Activated gamma-delta T cell treated with anti-CD3 and anti-CD28 coated beads, Interleukin-2, amount 50 U/mL, for 16 hours (primary cell): ENCODE data around the gene APEH.

ENCODE experiments used
- DNase-seq: peaks from one replicate; pipeline ENCODE4 v3.0.0-alpha.2; 2020; ENCODE audit warnings: low read depth

Gene APEH

DNA sequence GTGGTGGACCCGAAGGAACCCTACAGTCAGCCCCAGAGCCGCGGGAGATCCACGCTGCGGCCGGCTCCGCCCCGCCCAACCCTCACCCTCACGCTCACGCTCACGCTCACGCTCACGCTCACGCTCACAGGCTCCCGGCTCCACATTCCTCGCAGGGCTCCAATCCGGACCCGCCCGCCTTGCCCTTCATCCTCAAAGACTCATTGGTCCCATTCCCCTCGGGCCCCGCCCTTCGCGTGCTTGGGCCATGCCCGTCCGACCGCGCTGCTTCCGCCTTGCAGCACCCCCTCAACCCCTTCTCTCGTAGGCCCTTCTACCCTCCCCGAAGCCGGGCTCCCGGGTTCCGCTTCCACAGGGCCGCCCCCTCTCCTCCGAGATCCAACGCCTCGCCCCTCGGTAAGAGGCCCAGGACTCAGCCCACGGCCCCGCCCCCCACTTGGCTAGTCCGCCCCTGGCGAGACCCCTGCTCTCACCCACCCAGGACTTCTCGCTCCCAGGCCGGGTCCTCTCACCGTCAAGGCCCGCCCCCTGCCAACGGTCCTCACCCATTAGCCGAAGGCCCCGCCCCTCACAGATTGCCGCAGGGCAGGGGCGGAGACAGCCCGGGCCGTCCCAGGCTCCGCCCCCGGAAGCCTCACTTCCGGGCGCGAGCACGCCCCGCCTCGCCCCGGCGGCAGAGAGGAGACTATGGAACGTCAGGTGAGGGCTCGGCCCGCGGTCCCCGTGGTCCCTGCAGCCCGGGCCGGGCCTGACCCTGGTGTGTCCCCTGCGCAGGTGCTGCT is at the start of gene APEH:
TSS of gene APEH (plus strand) at position 637 of the 782 bp plus-strand sequence. CDS start at position 688, 51 bp downstream.
- peak; percentile 97 for DNase-seq

DNA sequence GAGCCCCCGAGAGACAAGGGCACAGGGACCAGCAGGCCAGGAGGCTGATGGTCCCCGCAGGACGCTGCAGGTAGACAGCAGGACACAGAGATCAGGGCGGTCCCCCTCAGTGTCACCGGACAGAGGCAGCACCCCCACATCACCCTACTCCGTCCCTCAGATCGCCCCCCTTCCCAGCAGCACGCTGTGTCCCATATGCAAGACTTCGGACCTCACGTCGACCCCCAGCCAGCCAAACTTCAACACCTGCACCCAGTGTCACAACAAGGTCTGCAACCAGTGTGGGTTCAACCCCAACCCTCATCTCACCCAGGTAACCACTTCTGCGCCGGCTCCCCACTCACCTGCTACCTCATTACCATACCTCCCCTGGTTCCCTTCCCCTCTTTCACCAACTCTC is 49.1 kb upstream of the APEH start:
- DNase-seq, result no peak

DNA sequence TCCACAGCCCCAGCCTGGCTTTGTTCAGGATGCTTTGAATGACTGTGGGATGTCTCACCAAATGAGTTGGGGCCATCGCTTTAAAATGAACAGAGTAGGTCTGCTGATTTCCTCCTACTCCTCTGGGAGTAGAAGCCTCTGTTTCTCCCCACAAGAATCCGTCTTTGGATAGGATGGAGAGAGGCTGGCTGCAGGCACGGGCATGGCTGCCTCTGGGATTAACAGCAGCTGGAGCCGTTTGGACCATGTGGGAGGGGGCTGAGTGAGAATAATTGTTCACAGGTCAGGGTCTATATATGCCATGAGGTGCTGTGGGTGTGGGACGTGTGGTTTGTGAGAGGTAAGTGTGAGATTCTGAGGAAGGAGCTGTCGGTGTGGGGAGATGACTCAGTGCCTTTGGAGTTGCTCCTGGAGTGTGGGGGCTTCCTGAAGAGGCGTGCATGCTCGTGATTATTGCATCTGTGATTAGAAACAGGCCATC is 48.0 kb upstream of the APEH start:
- no peak for DNase-seq

DNA sequence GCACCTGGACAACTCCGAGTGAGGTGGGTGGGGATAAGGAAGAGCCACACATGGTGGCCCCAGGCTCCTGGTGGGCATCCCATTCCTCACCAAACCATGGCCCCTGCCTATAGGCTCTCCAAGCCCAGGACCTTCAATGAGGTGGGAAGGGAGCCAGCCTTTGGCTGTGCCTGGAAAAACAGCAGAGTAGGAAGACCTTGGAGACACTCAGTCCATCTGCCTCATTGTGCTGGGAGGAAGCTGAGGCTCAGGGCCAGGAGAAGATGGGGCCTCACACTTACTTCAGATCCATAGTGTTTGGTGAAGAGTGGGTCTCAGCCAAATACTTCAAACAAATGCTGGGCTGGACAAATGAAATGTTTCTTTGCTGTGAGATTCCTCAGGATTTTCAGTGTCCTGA is 47.4 kb upstream of the APEH start:
- DNase-seq, result no peak

DNA sequence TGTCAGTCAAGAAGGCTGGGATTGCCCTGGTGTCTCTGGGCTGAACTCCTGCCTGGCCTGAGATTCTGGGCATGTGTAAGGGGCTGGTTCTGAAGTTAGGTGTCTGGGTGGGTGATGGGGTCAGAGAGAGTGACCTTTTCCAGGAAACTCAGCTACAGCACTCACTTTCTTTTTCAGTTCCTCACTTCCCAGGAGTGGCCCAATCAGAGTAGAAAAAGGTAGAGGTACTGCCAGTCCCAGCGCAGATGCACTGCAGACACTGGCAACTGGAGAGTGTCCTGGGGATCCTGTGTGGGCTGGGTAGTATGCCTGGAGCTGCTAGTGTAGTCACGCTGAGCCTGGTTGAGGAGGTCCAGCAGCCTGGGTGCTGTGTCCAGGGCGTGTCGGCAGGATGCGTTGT is 46.5 kb upstream of the APEH start:
- DNase-seq, result no peak

DNA sequence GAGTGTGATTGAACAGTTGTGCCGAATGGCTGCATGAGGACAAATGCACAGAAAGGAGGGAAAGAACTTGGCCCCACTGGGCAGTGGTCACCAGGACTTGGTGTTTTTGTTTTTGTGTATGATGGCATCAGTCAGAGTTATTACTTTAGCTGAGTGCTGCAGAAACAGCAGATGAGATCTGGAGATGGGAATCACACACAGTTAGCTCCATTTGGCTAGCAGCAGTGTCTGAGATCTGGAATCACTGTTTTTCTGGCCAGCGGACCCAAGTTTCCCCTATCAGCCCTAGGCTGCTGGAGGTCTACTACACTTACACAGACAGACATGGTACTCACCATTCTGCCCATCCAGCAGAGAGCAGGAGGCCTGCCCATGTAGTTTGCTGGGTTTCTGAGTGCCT is 45.9 kb upstream of the APEH start:
- DNase-seq, result no peak

DNA sequence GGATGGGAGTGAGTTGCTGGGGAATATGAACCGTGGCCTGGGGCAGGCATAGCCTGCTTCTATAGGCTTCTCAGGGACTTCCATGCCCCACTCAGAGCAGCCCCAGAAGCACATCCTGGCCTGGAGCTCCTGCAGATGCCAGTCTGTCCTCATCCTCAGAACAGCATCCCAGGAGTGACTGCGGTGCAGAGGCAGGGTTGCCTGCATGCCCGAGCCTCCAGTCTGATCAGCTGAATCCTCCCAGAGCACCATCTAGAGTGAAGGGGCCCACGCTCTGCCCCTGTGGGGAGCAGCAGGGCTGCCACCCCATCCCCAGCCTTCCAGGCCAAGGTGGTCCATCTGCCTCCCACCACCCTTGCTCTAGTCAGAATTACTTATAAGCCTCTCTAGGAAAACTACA is 44.7 kb upstream of the APEH start:
- no peak for DNase-seq

DNA sequence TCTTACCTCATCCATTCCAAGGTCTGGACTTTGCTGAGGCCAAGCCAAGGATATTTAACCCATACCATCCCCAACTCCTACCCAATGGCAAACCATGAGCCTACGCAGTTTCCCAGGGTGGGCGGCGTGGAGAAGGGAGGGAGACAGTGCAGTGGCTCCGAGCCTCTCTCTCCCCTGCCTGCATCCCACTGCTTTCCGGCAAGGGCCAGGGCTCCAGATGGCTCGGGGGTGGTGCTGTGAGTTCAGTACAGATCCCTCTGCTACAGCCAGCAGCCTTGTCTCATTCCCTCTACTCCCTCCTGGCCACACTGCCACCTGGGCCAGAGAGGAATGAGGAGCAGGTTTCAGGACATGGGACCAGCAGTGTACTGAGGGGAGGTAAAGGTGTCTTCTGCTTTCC is 44.3 kb upstream of the APEH start:
- no peak for DNase-seq

DNA sequence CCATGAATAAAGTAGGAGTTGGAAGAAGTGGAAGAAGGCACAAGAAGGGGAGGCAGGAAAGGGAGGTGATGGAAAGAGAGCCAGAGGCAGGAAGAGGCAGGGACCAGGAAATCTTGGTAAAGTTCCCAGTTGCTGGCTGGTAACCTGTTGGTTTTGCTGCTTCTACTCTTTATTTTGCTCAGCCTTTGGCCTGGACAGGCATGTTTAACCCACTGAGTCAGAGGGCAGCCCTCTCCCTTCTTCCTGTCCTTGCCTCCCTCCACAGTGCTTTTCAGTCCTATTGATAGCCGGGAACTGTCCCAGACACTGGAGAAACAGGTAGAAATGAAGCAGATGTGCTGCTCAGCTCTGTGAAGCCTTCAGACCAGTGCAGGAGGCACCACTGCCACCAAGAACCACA is 43.4 kb upstream of the APEH start:
- no peak for DNase-seq

DNA sequence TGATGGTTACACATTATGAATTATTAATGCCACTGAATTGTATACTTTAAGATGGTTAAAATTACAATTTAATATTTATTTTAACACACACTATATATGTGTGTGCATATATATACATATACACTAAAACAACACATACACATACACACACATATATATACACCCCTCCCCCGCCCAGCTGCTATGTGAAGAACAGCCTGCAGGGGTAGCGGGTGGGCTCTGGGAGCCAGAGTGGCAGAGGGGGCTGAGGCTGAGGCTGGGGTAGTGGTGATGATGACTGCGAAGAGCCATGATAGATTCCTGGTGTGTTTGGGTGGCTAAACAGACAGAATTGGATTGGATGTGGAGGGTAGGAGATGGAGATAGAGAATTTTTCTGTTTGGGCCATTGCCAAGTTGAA is 39.4 kb upstream of the APEH start:
- no peak for DNase-seq

DNA sequence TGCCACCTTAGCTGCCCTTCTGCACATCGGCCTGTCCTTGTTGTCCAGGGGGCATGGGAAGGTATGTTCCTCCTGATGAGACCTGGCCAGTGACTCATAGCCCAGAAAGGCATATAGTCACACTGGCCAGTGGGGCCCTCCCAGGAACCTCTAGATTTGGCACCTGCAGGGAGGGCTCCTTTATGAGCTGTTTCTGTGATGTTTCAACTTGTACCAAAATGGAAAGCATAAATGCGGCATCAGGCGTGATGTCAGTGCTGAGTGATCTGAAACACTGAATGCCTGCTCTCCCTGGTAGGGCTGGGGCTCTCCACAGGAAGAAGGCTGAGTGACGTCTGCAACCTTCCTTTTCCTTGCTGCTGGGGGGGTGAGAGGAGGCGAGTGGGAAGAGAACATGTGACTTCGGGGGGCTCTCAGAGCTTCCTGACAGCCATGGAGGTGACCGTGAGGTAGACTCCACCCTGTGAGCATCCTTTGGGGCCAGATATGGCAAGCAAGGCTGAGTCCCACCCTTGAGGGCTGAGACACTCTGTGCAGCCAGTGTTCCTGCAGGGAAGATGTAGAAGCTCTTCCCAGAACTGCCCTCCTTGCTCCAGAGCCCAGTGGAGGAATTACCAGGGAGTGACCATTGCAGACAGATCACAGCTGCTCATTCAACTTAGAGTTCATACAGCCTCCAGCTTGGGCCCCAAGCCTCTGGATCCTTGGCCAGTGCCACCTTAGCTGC is 37.1 kb upstream of the APEH start:
- DNase-seq, result no peak

DNA sequence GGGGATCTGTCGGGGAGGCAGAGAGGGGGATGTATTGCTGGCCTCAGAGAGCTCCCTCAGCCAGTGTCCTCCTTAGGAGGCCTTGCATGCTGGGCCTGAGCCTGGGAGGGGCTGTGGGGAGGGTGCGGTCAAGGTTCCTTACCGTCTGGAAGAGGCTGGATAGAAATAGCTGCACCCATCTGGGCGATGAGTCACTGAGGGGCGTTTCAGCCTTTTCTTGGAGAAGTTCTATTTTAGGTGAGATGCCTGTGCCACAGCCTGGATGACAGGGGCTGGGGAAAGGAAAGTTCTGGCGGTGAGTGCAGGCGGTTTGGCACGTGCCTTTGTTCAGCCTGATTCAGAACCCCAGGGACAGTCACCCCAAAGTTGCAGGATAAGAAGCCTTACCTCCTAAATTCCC is 35.7 kb upstream of the APEH start:
- no peak for DNase-seq

DNA sequence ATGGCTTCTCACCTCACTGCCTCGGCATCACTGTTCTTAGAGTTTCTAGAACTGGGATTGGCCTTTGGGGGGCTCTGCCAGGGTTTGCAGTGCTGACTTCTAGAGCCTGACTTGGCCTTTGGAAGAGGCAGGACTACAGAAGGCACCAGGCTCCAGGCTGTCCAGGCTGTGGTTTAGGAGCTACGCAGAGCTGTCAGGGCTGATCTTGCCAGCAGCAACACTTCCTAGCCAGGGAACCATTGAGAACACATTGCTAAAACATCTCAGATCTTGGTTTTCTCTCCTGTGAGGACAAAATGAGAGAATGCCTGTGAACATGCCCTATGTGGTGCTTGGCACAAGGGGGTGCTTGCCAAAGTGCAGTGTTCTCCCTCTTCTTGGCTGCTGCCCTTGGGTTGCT is 34.6 kb upstream of the APEH start:
- no peak for DNase-seq

DNA sequence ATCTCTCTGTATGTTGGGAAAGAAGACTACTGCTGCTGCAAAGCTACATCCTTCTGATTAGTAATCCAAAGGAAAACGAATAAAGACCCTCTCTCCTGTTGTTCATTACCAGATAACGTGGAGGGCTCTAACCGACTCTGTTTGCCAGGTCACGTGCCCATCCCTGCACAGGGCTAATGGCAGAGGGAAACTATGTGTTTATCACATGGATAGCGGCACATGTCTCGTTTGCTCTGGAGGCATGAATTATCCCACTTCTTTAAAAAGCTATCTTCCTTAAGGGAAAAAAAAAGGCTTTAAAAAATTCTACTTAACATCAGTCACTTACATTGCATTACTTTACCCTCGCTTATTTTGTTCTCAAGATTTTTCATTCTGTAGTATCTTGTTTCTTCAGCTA is 32.9 kb upstream of the APEH start:
- DNase-seq, result no peak

DNA sequence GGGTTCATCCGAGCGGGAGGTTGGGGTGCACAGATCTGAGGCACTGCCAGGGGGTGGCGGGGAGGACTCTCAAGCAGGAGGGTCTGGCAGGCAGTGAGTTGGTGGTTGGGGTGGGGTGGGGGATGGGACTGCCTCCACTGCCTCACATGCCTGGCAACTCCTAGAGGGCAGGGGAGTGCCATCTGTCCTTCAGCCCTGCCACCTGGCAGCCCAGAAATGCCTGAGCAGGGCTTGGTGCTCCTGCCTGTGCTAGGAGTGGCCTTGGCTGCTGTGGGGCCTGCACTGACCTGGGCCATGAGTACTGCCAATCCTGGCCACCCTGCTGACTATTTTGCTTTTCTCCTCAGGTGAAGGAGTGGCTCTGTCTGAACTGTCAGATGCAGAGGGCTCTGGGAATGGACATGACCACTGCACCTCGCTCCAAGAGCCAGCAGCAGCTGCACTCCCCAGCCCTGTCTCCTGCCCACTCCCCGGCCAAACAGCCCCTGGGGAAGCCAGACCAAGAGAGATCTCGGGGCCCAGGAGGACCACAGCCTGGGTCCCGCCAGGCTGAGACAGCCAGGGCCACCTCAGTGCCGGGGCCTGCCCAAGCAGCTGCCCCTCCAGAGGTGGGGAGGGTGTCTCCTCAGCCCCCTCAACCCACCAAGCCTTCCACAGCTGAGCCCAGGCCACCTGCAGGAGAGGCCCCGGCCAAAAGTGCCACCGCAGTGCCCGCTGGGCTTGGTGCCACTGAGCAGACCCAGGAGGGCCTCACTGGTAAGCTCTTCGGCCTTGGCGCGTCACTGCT is 32.0 kb upstream of the APEH start:
- DNase-seq, result no peak

DNA sequence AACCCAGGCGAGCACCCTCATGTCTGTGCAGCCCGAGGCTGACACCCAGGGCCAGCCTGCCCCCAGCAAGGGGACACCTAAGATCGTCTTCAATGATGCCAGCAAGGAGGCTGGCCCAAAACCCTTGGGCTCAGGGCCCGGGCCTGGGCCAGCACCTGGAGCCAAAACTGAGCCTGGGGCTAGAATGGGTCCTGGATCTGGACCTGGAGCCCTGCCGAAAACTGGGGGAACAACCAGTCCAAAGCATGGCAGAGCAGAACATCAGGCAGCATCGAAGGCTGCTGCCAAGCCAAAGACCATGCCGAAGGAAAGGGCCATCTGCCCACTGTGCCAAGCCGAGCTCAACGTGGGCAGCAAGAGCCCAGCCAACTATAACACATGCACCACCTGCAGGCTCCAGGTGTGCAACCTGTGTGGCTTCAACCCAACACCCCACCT is 31.4 kb upstream of the APEH start:
- no peak for DNase-seq

DNA sequence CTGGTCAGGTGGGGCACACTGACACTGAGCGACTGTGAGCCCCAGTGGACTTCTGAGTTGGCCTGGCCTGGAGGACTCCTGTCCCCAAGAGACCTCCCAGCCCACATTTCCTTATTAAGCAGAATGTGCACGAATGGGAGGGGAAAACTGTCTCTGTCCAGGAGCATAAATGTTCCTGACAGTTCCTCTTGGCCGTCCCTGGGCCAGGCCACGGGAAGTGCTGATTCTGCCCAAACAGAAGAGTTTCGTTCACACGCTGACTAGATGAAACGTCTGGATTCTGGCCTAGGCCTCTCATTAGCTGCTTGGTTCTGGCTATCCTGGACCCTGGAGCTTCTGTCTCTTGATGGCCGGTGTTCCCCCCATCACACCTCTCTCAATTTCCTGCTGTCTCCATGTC is 29.5 kb upstream of the APEH start:
- DNase-seq, result no peak

DNA sequence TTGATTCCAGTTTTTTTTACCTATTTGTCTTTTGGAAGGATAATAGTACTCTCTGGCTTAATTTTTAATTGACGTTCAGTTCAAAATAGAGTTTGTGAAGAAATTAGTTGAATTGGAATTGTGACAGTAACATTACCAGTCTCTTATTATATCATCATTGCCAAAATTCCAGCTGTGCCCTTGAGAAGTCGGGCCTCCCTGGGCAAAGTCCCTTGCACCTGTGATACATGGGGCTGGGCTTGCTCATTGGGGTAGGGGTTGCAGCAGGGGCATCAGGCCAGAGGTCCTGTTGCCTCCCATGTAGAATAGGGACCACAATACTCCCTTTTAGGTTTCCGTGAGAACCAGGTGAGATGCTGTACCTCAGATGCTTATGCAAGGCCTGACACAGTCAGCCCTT is 27.9 kb upstream of the APEH start:
- DNase-seq, result no peak

DNA sequence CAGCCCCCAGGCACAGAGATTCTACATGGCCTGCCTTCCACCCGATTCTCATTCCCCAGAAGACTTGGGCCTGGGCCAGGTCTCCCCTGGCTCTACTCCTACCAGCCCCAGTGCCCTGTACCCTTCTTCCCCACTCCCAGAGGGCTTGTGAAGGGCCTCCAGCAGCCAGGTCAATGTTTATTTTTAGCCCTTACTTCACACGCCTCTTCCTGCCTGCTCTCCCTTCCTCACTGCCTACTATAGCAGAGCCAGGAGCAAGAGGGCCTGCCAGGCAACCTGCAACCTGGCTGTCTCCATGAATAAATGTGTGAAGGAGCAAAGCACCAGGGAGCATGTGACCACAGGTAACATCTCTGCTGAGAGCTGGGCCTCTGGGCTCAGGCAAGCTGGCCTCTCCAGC is 26.4 kb upstream of the APEH start:
- no peak for DNase-seq

DNA sequence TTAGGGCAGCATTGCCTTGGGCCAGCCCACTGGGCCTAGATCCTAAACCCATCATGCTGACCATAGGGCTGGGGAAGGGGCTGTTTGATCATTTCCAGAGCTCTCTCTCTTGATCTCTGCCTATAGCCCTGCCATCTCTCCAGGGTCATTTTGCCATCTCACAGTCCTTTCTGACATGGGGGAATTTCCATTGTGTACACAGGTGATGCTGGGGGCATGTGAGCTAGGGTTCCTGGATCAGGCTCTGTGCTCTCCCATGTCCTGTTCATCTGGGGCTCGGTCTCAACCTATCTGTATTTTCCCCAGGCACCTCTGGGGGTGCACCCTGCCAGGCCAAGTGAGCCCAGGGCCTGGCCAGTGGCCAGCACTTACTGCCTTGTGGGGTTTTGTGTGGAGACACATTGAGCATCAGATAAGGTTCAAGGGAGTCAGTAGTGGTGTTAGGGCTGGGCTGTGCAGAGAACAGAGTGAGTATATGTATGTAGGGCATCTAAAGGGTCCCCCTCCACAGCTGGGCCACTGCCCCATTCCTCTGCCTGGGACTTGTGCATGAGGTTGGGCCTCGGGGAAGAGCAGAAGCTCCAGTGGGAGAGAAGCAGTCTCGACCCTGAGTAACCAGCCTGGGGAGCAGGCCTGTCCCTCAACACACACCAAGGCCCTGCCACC is 25.7 kb upstream of the APEH start:
- no peak for DNase-seq

DNA sequence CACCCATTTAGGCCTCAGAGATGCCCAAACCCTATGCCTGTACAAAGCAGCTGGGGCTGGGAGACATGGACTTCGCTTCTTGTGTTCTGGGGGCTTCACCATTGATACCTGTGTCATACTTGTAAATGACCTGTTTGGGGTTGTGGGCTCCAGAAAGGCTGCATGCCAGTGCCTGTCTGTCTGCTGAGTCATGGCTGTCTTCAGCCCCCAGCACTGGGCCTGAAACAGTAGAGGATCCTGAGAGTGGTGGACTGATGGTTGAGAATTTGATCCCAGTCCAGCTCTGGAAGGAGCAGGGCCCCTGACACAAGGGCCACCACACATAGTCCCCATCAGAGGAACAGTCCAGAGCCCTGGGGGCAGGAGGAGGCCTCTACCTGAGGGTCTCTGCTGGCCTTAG is 24.6 kb upstream of the APEH start:
- DNase-seq, result no peak

DNA sequence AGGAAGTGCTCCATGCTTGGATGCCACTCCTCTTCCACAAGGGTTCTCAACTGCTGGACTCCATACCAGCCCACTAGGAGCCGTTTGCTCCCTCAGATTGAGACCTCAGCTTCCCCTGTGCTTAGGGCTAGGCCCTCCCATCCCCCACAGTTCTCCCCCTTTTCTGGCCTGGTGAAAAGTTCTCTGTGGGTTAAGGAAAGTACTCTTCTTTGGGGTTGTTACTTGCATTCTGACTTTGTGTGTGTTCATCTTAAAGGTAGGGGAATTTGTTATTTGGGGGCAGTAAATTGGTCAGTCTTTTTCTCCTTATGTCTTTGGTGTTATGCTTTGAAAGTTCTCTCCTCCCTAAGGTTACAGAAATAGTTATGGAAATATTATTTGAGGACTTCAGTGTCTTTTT is 24.0 kb upstream of the APEH start:
- no peak for DNase-seq
